ENCODE results near the gene A4GALT.
"Not testable (repeated sequence)": the region's sequence is repeated elsewhere in the genome, so short reads cannot be mapped to it uniquely, and the experiment has no call there.

DNA sequence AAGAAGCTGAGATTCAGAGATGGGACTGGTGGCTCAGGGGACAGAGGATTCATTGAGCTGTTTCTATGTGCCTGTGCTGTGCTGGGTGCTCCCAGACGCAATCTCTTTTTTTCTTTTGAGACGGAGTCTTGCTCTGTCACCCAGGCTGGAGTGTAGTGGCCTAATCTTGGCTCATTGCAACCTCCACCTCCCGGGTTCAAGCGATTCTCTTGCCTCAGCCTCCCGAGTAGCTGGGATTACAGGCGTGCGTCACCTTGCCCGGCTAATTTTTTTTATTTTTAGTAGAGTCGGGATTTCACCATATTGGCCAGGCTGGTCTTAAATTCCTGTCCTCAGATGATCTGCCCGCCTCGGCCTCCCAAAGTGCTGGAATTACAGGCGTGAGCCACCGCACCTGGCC is 47.6 kb downstream of the A4GALT start:
- TF ChIP-seq, protein P1, sequence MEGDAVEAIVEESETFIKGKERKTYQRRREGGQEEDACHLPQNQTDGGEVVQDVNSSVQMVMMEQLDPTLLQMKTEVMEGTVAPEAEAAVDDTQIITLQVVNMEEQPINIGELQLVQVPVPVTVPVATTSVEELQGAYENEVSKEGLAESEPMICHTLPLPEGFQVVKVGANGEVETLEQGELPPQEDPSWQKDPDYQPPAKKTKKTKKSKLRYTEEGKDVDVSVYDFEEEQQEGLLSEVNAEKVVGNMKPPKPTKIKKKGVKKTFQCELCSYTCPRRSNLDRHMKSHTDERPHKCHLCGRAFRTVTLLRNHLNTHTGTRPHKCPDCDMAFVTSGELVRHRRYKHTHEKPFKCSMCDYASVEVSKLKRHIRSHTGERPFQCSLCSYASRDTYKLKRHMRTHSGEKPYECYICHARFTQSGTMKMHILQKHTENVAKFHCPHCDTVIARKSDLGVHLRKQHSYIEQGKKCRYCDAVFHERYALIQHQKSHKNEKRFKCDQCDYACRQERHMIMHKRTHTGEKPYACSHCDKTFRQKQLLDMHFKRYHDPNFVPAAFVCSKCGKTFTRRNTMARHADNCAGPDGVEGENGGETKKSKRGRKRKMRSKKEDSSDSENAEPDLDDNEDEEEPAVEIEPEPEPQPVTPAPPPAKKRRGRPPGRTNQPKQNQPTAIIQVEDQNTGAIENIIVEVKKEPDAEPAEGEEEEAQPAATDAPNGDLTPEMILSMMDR (IDR thresholded peaks at IDR 0.05) = not testable (repeated sequence)
- not testable (repeated sequence) for TF ChIP-seq POLR2A (IDR thresholded peaks at IDR 0.05)
